Measurements from ENCODE around the gene SLC2A10.
"Not testable (repeated sequence)": the region's sequence is repeated elsewhere in the genome, so short reads cannot be mapped to it uniquely, and the experiment has no call there.

Gene SLC2A10

DNA sequence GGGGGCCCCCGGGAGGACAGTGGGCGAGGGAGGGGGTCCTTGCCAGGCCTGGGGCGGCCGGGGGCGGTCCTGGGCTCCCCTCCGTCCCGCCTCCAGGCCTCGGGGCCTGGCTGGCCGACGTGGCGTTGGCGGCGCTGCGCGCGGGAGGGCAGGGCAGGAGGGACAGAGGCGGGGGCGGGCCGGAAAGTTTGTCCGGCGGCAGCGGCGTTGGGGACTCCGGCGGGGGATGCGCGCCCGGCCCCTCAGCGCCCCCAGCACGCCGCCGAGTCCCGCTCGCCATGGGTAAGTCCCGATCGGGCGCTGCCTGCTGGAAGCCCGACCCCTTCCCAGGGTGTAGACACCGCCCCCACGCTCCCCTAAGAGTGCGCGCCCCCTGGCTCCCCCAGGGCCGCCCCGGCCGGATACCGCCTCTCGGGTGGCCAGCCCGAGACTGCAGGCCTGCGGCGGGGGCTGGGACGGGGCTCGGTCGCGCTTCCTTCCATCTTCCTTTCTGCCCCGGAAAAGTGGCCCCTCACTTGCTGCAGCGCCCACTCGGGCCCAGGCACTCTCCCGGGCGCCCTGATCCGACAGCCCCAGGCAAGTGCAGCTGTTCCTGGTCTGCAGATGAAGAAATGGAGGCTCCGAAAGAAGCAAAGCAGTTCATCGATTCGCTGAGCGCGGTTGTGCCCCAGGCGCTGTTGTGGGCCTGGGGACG lies at the start of gene SLC2A10:
SLC2A10 (plus strand) TSS at position 191 of the 694 bp plus-strand sequence; CDS start at position 279, 88 bp downstream.
- H3K27ac ChIP-seq: peak within 1 kb of the TSS; percentile 64
- DNase-seq (ENCODE audit: low read depth, low spot score): no peak

DNA sequence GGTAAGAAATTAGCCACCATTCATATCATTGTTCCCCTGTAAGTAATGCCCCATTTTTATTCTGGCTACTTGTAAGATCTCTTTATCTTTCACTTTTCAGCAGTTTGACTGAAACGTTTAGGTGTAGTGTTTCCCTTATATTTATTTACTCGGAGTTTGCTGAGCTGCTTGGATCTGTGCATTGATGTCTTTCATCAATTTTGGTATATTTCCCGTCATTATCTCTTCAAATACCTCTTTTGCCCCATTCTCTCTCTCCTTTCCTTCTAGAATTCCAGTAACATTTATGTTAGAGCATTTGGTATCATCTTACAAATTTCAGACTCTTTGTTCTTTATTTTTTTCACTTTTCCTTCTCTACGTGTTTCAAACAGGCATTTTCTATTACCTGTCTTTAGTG lies 49.0 kb upstream of the SLC2A10 start:
- DNase-seq (ENCODE audit: low read depth, low spot score): no peak
- no peak overlapping the region for H3K27ac ChIP-seq

DNA sequence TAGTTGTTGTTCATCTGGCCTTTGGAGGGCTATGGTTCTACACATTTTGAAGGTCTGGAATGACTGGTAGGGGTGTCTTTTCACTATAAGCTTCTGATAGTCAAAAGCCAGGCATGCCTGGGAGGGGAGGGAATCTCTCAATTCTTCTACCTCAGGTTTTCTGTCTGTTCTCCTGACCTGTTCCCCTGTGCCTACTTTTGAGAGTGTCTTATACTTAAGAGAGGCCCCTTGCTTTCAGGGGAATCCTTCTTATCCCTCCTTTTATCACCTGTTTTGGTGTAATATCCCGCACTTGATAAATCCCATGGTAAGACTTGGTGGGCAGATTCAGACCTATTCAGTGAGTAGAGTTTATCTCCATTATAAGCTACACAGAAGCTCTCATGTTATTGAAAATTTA lies 47.8 kb upstream of the SLC2A10 start:
- DNase-seq (ENCODE audit: low read depth, low spot score): no peak
- no peak overlapping the region for H3K27ac ChIP-seq

DNA sequence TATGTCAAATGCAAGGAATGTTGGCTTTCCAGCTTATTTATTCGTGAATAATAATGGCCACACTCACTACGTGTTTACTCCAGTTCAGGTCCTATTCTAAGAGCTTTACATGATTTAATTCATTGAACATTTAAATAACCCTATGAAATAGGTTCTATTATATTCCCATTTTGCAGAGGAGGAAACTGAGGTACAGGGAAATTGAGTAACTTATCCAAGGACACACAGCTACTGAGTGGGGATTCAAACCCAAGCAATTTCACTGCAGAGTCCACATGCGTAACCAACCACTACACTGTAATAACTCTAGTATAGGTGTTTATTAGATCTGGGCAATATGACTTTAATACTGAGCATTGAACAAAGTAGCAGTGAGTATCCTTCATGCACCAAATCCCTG lies 45.9 kb upstream of the SLC2A10 start:
- DNase-seq (ENCODE audit: low read depth, low spot score): no peak

DNA sequence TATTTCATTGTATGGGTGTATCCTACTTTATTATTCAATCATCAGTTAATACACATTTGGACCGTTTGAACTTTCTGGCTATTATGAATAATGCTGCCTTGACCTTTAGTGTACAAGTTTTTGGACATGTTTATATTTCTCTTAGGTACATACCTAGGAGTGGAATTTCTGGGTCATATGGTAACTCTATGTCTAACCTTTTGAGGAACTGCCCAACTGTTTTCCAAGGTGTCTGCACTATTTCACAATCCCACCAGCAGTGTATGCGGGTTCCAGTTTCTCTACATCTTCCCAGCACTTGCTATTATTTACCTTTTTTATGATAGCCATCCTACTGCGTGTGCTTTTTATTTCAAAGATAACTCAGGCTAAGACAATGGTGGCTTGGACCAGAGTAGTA lies 43.8 kb upstream of the SLC2A10 start:
- no peak for DNase-seq (ENCODE audit: low read depth, low spot score)
- no peak overlapping the region for H3K27ac ChIP-seq

More for the DNA sequence above, 45.9 kb upstream of the SLC2A10 start:
- H3K27ac ChIP-seq: no peak overlapping the region

DNA sequence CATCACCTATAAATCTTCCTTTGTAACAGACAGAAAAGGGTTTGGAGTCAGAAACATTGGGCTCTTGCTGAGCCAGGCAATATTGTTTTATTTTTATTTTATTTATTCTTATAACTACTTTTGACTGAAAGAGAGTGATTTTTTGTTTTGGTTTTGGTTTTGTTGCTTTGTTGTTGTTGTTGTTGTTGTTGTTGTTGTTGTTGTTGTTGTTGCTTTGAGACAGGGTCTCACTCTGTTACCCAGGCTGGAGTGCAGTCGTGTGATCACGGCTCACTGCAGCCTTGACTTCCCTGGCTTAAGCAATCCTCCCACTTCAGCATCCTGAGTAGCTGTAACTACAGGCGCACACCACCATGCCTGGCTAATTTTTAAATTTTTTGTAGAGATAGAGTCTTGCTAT lies 43.1 kb upstream of the SLC2A10 start:
- no peak overlapping the region for H3K27ac ChIP-seq
- DNase-seq (ENCODE audit: low read depth, low spot score): no peak

DNA sequence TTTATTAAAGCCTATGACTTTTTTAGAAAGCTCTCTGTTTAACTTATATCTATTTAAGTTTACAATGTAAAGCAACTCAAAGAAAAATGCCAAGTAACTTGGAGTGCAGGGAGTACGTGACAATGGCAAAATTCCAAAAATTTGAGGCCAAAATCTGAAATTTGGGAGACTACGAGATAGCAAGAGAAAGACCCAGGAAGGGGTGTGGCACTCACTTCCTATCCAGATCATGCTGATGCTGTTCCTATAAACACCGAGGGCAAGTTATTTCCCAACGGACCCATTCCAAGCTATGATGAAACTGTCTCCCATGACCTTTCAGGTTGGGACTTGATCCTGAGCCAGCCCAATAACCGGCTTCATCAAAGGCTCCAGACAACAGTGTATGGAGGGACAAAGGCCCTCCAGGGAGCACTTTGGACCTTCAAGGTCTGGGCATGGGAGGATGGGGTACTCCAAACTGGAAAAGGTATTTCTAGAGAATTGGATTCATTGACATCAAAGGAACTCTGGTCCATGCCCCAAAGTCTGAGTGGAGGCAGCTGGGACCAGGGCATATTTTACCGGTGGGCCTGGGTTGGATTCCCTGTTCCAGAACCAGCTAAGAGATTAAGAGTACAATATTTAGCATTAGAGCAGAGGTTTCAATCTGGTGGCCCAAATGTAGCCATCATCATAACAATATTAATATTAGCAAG lies 42.5 kb upstream of the SLC2A10 start:
- no peak for DNase-seq (ENCODE audit: low read depth, low spot score)
- H3K27ac ChIP-seq: no peak overlapping the region

DNA sequence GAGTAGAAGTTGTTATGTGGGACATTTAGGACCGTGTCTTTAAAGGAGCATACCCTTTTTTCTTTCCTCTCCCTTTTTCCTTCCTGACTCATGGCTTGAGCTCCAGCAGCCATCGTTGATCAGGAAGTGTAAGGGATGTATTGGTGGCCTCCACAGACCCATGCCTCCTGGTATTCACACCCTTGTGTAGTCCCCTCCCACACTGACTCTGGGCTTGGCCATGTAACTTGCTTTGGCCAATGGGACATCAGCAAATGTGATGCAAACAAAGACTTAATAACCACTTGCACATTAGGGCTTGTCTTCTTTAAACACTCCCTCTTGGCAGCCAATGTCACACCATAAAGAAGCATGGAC lies 39.2 kb upstream of the SLC2A10 start:
- DNase-seq (ENCODE audit: low read depth, low spot score): no peak
- no peak overlapping the region for H3K27ac ChIP-seq

DNA sequence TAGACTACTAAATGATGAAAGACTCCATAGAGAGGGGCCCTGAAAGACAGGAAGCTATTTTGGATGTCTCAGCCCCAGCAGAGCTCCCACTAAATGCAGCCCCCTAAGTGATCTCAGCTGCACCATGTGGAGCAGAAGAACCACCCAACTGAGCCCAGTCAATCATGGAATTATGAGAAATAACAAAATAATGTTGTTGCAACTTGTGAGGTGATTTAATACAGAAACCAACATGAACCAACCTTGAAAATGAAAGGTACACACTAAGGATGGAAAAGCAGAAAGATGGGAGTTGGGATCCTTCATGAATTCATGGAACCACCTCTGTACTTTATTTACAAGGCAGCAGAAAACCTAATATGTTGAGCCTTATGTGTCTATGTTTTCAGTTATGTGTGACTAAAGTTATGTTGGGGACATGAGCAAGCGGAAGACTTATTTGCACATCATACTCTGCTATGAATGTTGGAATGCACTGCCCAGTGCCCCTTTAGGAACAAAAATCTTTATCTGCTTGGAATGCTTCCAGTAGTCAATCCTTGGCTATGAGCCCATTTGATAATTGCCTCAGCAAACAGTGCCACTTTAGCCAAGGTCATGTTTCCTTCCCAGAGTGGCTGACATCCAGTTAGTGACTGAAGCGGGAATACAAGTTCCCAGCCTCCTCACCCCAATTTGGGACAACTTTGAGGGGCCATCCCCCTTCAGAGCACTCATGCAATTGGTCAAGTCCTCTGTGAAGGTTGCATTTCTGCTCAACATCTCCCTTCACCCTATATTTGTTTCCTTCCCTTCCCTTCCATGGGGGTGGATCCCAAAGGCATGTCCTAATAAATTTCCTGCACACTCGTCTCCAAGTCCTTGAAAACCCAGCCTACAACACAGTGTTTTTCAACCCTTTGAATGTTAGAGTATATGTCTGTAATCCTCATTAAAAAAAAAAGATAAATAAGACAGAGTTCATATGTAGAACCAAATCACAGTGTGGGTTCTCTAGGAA lies 38.6 kb upstream of the SLC2A10 start:
- no peak overlapping the region for H3K27ac ChIP-seq
- no peak for DNase-seq (ENCODE audit: low read depth, low spot score)

DNA sequence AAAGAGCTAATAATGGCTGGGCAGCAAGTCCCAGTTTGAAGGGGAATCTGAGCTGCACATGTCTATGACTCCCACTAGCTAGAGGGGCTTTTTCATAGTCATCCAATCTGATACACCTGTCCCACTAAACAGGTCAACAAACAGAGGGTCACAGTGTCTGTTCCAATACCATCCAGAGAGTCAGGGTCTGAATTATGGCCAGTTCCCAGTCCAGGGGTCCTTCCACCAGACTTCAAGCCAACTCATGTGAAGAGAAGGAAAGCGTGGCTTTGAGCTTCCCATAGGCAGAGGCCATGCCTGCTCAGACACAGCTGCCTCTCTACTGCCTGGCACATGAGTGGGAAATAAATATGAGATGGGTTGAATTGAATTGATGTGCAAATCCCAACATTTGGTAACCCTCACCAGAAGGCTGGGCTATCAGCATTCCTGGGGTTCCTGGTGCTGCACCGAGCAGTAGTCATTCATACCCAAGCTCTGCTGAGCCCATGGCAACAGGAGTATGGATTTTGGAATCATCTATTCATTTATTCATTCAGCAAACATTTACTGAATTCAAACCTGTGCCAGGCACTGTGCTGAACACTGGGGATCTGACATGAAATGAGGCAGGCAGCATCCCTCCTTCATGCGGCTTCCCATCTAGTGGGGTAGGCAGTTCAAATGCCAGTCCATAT lies 37.4 kb upstream of the SLC2A10 start:
- no peak for DNase-seq (ENCODE audit: low read depth, low spot score)
- H3K27ac ChIP-seq: no peak overlapping the region

DNA sequence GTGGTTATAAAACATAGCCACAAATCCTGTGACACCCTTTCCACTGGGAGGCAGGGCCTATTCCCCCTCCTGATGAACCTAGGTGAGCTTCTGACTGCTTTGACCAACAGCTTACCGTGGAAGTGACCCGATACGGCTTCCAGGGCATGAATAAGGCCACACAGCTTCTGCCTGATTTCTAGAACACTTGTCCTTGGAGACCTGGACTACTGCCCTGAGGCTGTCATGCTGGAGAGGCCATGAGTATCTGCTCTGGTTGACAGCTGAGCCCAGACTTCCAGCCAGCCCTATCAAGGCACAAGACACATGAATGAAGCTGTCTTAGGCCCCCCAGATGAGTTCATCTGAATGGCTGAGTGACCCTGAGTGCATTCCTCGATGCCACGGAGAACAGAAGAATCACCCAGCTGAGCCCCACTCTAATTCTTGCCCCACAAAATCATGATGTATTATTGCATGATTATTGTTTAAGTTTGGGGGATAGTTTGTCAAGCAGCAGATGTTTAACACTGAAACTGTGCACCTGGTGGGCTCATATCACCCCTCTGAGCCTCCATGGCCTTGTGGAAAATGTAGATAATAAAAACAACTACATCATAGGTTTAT lies 36.8 kb upstream of the SLC2A10 start:
- DNase-seq (ENCODE audit: low read depth, low spot score): no peak
- H3K27ac ChIP-seq: no peak overlapping the region

DNA sequence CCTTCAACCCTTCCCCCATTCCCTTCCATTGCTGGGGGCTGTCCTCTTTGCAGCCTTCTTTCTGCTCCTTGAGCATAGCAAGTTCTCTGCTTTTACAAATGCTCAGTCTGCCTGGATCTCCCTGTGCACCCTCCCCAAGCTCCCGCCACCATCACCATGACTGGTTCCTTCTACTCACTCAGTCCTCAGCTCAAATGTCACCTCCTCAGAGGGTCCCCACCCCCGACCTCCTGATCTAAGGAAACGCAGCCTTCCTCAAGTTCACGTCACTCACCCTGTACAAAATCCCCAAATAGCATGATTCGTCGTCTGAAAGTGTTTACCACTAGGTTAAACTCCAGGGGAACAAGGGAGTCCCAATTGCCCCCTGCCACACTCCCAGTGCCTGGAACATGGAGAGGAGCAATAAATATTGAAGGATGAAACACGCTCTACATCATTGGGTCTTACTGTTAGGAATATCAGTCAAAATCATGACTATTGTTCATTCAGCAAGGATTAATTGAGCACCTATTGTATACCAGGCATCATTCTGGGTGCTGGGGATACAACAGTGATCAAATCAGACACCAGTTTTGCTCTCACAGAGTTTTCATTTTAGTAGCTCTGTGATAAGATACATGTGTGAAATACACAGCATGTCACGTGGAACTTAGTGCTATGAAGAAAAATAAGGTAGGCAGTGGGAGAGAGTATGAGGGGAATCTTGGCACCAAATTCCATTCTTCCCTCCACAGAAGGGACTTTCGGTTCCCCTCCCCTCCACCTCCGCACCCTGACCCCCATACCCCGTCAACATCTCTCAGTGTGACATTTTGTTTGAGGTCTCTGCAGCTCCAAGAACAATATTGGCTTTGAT lies 35.8 kb upstream of the SLC2A10 start:
- DNase-seq (ENCODE audit: low read depth, low spot score): no peak
- H3K27ac ChIP-seq: no peak overlapping the region

DNA sequence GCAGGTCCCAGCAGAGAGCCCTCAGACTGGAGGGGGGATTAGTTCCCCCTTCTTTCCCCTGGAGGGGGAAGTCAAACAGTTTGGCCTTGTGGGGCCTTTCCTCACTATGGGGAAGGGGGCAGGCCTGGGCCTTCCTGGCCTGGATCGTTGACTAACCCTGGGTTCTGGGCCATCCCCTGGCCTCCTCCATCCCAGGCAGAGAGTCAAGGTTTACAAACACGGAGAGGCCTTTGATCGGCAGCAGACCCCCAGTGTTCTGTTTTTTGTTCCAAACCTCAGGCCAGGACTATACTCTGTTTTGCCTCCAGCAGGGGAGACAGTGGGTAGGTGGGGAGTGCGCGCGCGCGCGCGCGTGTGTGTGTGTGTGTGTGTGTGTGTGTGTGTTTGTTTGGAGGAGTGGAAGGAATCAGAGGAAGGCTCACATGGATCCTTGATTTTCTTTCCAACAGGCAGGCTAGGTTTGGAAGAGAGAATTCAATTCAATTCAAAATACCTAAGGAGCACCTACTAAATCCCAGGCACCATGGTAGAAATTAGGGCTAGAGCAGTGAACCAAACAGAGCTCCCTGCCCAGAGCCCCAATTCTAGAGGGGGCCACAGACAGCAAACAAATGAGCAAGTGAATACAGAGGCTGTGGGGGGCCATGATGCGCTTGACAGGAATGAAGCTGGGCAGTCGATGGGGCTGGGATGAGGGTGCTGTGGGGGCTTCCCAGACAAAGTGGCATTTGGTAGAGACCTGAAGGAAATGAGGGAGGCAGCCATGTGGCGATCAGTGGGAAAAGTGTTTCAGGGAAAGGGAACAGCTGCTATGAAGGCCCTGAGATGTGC lies 35.0 kb upstream of the SLC2A10 start:
- no peak overlapping the region for H3K27ac ChIP-seq
- DNase-seq (ENCODE audit: low read depth, low spot score): no peak

DNA sequence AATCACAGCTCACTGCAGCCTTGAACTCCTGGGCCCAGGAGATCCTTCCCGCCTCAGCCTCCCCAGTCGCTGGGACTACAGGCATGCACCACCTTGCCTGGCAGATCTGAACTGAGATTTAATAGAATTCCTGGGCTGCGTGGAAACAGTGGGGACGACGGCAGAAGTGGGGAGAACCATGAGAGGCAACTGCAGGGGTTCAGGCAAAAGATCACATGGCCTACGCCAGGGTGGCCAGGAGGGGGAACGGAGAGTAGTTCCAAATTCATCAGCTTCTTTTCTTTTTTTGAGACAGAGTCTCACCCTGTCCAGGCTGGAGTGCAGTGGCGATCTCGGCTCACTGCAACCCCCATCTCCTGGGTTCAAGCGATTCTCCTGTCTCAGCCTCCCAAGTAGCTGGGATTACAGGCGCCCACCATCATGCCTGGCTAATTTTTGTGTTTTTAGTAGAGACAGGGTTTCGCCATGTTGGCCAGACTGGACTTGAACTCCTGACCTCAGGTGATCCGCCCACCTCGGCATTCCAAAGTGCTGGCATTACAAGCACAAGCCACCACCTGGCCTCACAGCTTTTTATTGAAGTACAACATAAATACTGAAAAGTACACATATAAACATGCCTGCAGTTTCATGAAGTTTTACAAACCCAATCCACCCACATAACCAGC lies 32.7 kb upstream of the SLC2A10 start:
- not testable (repeated sequence) for DNase-seq (ENCODE audit: low read depth, low spot score)

DNA sequence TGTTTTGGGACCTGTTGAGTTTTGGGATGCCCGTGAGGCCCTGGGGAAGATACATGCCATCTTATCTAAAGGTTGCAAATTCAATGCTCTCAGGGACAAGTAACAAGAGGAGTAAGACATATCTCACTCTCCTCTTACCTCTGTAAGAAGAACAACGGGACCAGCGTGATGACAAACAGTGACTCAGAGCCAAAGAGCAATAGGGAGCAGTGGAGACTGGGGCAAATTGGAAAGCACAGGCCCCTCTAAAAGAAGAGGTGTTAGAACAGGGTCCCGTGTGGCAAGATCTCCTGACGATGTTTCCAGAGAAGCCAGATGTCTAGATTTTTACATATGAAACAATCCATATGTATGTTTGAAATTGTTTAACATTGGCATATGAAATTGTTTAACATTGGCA lies 31.8 kb upstream of the SLC2A10 start:
- no peak for DNase-seq (ENCODE audit: low read depth, low spot score)
- H3K27ac ChIP-seq: no peak overlapping the region

More for the DNA sequence above, 32.7 kb upstream of the SLC2A10 start:
- not testable (repeated sequence) for H3K27ac ChIP-seq

DNA sequence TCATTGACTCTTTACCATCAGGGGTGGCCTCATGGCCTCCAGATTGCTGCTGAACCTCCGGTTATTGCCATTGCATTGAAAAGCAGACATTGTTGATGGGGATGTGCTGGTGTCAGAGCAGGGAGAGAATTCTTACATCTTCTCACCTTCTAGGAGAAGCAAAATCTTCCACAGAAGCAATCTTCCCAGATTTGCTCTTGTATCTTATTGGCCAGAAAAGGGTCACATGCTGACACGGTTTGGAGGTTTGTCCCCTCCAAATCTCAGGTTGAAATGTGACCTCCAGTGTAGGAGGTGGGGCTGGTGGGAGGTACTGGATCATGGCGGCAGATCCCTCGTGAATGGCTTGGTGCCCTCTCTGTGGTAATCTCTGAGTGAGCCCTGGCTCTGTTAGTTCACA lies 30.9 kb upstream of the SLC2A10 start:
- DNase-seq (ENCODE audit: low read depth, low spot score): no peak
- no peak overlapping the region for H3K27ac ChIP-seq

DNA sequence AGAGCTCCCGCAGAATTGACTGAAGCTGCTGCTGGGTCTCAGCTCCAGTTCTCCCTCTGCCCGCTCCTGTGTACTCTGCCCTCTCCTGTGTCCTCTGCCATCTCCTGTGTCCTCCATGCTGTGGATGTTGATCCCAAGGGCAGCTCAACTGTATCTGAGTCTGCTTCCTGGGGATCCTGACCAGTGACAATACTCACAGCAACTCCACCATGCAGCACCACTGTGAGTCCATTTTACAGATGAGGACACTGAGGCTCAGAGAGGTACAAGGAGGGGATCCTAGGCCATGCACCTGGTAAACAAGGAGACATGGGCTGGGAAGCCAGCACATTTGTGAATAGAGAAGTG lies 28.8 kb upstream of the SLC2A10 start:
- H3K27ac ChIP-seq: no peak overlapping the region
- no peak for DNase-seq (ENCODE audit: low read depth, low spot score)
